ENCODE measurements around the gene MRPS9.

Gene MRPS9

GRCh38 chr2:105143467-105144151, 105.7 kb downstream of the MRPS9 start:
- H4K20me1 ChIP-seq (ENCODE audit: insufficient read depth, low read length): no peaks in the 10 kb centered on the region
- peak overlapping the region; percentile 38 for H3K9ac ChIP-seq (ENCODE audit: low read length)
- no peak for TF ChIP-seq EZH2phosphoT487 (IDR thresholded peaks at IDR 0.05; ENCODE audit: low read depth)
- TF ChIP-seq CTCF (IDR thresholded peaks at IDR 0.05; ENCODE audit: low read depth, low read length): no peak
- H3K79me2 ChIP-seq (ENCODE audit: low read length): no peaks in the 10 kb centered on the region
- H3K36me3 ChIP-seq (replicated peaks; ENCODE audit: low read depth, low read length): no peaks in the 10 kb centered on the region
- peaks cover 23% of the 10 kb centered on the region; the same call in 1 of the 2 replicates for H3K27me3 ChIP-seq (ENCODE audit: low read depth, low read length)
- peak overlapping the region; percentile 92 for H3K4me2 ChIP-seq (ENCODE audit: low read length)
- H3K27ac ChIP-seq (ENCODE audit: low read length): no peak overlapping the region
- H2AFZ ChIP-seq (ENCODE audit: low read depth, low read length): peak overlapping the region; percentile 69; the same call in 1 of the 2 replicates
- peaks cover 24% of the 10 kb centered on the region for H3K4me1 ChIP-seq (ENCODE audit: low read length)
- H3K4me3 ChIP-seq (ENCODE audit: low read length): peak overlapping the region; percentile 79
- no peaks in the 10 kb centered on the region for H3K9me3 ChIP-seq (ENCODE audit: insufficient read depth, low read length)

GRCh38 chr2:105144152-105144940, 106.5 kb downstream of the MRPS9 start:
- H3K9ac ChIP-seq (ENCODE audit: low read length): peak overlapping the region; percentile 38

GRCh38 chr2:105144941-105145300, 107.1 kb downstream of the MRPS9 start:
- H3K27ac ChIP-seq (ENCODE audit: low read length): peak overlapping the region; percentile 29; the same call in 1 of the 2 replicates
- H3K9ac ChIP-seq (ENCODE audit: low read length): 0 out of 2 replicates have a peak overlapping the region, but pooled peaks have one; percentile 38
- no peaks in the 10 kb centered on the region for H3K36me3 ChIP-seq (replicated peaks; ENCODE audit: low read depth, low read length)
- H4K20me1 ChIP-seq (ENCODE audit: insufficient read depth, low read length): no peaks in the 10 kb centered on the region
- H3K79me2 ChIP-seq (ENCODE audit: low read length): no peaks in the 10 kb centered on the region
- H3K4me1 ChIP-seq (ENCODE audit: low read length): peaks cover 24% of the 10 kb centered on the region
- H3K4me3 ChIP-seq (ENCODE audit: low read length): peak overlapping the region; percentile 79
- peak overlapping the region; percentile 92 for H3K4me2 ChIP-seq (ENCODE audit: low read length)
- H3K9me3 ChIP-seq (ENCODE audit: insufficient read depth, low read length): no peaks in the 10 kb centered on the region
- H3K27me3 ChIP-seq (ENCODE audit: low read depth, low read length): peaks cover 21% of the 10 kb centered on the region
- TF ChIP-seq EZH2phosphoT487 (IDR thresholded peaks at IDR 0.05; ENCODE audit: low read depth) (no peak), CTCF (IDR thresholded peaks at IDR 0.05; ENCODE audit: low read depth, low read length) (0 out of 2 replicates have a peak, but pooled peaks have one; percentile 19)
- no peak overlapping the region for H2AFZ ChIP-seq (ENCODE audit: low read depth, low read length)

More at GRCh38 chr2:105144152-105144940, 106.5 kb downstream of the MRPS9 start:
- Histone ChIP-seq H2AFZ (ENCODE audit: low read depth, low read length) (no peak overlapping the region), H3K79me2 (ENCODE audit: low read length) (no peaks in the 10 kb centered on the region), H4K20me1 (ENCODE audit: insufficient read depth, low read length) (no peaks in the 10 kb centered on the region), H3K27me3 (ENCODE audit: low read depth, low read length) (peaks cover 27% of the 10 kb centered on the region), H3K27ac (ENCODE audit: low read length) (peak overlapping the region; percentile 29; the same call in 1 of the 2 replicates), H3K4me1 (ENCODE audit: low read length) (peaks cover 24% of the 10 kb centered on the region), H3K4me2 (ENCODE audit: low read length) (peak overlapping the region; percentile 92), H3K9me3 (ENCODE audit: insufficient read depth, low read length) (no peaks in the 10 kb centered on the region), H3K4me3 (ENCODE audit: low read length) (peak overlapping the region; percentile 79), H3K36me3 (replicated peaks; ENCODE audit: low read depth, low read length) (no peaks in the 10 kb centered on the region)
- TF ChIP-seq EZH2phosphoT487 (IDR thresholded peaks at IDR 0.05; ENCODE audit: low read depth) (no peak), CTCF (IDR thresholded peaks at IDR 0.05; ENCODE audit: low read depth, low read length) (no peak)

GRCh38 chr2:105149272-105149671, 111.4 kb downstream of the MRPS9 start:
- Histone ChIP-seq H3K9ac (ENCODE audit: low read length) (no peak overlapping the region), H3K36me3 (replicated peaks; ENCODE audit: low read depth, low read length) (no peaks in the 10 kb centered on the region), H3K4me2 (ENCODE audit: low read length) (no peak overlapping the region), H3K9me3 (ENCODE audit: insufficient read depth, low read length) (no peaks in the 10 kb centered on the region), H3K27me3 (ENCODE audit: low read depth, low read length) (peaks cover 23% of the 10 kb centered on the region), H3K79me2 (ENCODE audit: low read length) (no peaks in the 10 kb centered on the region), H3K27ac (ENCODE audit: low read length) (no peak overlapping the region), H4K20me1 (ENCODE audit: insufficient read depth, low read length) (no peaks in the 10 kb centered on the region), H3K4me1 (ENCODE audit: low read length) (peaks cover 19% of the 10 kb centered on the region), H3K4me3 (ENCODE audit: low read length) (no peak overlapping the region), H2AFZ (ENCODE audit: low read depth, low read length) (no peak overlapping the region)
- TF ChIP-seq CTCF (IDR thresholded peaks at IDR 0.05; ENCODE audit: low read depth, low read length) (no peak), EZH2phosphoT487 (IDR thresholded peaks at IDR 0.05; ENCODE audit: low read depth) (no peak)

Measured in OCI-LY3 (cell line).